SK-N-MC (cell line): ENCODE results near the gene RNMT.

ENCODE experiments used
- EZH2 ChIP-seq: fragments of 200-600 bp; sonication (generic); IDR thresholded peaks from one replicate; pipeline ENCODE4 v1.6.1; 2017; ENCODE audit warnings: antibody characterized with exemption
- POLR2AphosphoS5 ChIP-seq: IDR thresholded peaks from 2 replicates; pipeline ENCODE4 v1.6.1; 2012; ENCODE audit warnings: mild to moderate bottlenecking, low read depth, low read length, borderline replicate concordance

- no peak for TF ChIP-seq EZH2
- no peak for TF ChIP-seq POLR2AphosphoS5
Measured at GRCh38 chr18:13710414-13710831, 16.1 kb upstream of the RNMT start.
